DND-41 (cell line): ENCODE data around the gene HMBS.

Source experiments
- ATAC-seq: fragments of 200-7000 bp; cut with Tn5 transposase; 3 replicates; pipeline ENCODE4 v1.9.1; 2021; ENCODE audit warnings: low read depth; ENCODE audit not compliant: insufficient read depth
- DNase-seq: peaks from one replicate; pipeline ENCODE4 v3.0.0-alpha.2; 2020
- H2AFZ ChIP-seq: 2 replicates; pipeline ENCODE4 v1.6.0; 2012; ENCODE audit warnings: low read depth, low read length
- H3K27ac ChIP-seq: 2 replicates; pipeline ENCODE4 v1.5.1; 2012; ENCODE audit warnings: low read length, inconsistent platforms
- H3K27me3 ChIP-seq: fragments of 200-600 bp; sonication (generic); 2 replicates; pipeline ENCODE4 v1.6.0; 2012; ENCODE audit warnings: low read length, mild to moderate bottlenecking, inconsistent platforms; ENCODE audit not compliant: insufficient read depth, poor library complexity
- H3K36me3 ChIP-seq: 2 replicates; pipeline ENCODE4 v1.5.1; 2012; ENCODE audit warnings: low read length, inconsistent platforms; ENCODE audit not compliant: insufficient read depth
- H3K4me1 ChIP-seq: 2 replicates; pipeline ENCODE4 v1.5.1; 2012; ENCODE audit warnings: mild to moderate bottlenecking, low read length; ENCODE audit not compliant: insufficient read depth
- H3K4me2 ChIP-seq: 2 replicates; pipeline ENCODE4 v1.6.0; 2012; ENCODE audit warnings: mild to moderate bottlenecking, moderate library complexity, low read length, inconsistent platforms; ENCODE audit not compliant: insufficient read depth
- H3K4me3 ChIP-seq, 2 experiments: fragments of 200-600 bp in 1 of 2; shearing (Covaris generic) in 1 of 2; 2 replicates each; pipeline ENCODE4 v1.5.1; 2012 to 2016; ENCODE audit warnings: inconsistent platforms in 2 of 2, low read length in 2 of 2, mild to moderate bottlenecking in 2 of 2, low read depth in 1 of 2, moderate library complexity in 1 of 2
- H3K79me2 ChIP-seq: 2 replicates; pipeline ENCODE4 v1.6.0; 2012; ENCODE audit warnings: low read length, inconsistent platforms; ENCODE audit not compliant: insufficient read depth
- H3K9ac ChIP-seq: 2 replicates; pipeline ENCODE4 v1.6.0; 2012; ENCODE audit warnings: low read depth, mild to moderate bottlenecking, inconsistent platforms, low read length, moderate library complexity
- H3K9me3 ChIP-seq: 2 replicates; pipeline ENCODE4 v1.5.1; 2012; ENCODE audit warnings: low read length, moderate library complexity, mild to moderate bottlenecking, inconsistent platforms; ENCODE audit not compliant: insufficient read depth, severe bottlenecking
- H4K20me1 ChIP-seq: 2 replicates; pipeline ENCODE4 v1.6.0; 2012; ENCODE audit warnings: low read length; ENCODE audit not compliant: insufficient read depth
- EZH2 ChIP-seq: IDR thresholded peaks from 3 replicates; pipeline ENCODE4 v1.6.1; 2012; ENCODE audit warnings: borderline replicate concordance, low read depth, mild to moderate bottlenecking, moderate library complexity, low read length, inconsistent platforms; ENCODE audit not compliant: severe bottlenecking
- TF ChIP-seq, protein P1 (sequence below): IDR thresholded peaks from 2 replicates; pipeline ENCODE4 v1.5.1; 2012; ENCODE audit warnings: borderline replicate concordance, low read length, moderate library complexity, mild to moderate bottlenecking; ENCODE audit not compliant: poor library complexity, severe bottlenecking; ENCODE audit errors: extremely low read depth

HMBS gene

DNA sequence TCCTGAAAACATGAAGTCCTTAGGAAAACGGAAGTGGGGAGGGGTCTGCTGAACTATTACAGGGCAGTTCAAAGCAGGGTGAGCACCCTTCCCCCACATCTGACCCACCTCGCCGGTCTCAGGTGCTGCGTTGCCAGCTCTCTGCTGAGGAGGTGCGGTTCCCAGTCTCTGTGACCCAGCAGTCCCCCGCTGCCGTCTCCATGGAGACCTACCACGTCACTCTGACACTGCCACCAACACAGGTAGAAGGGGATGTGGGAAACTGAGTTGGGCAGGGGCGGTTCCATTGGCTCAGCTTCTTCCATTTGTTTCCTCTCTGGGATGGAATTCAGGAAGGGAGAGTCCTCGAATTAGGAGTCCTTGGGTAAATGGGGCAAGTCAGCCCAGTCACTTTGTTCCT, 25.8 kb downstream of the HMBS start:
- no peak for DNase-seq
- Histone ChIP-seq H3K9ac (no peak overlapping the region), H3K9me3 (no peaks in the 10 kb centered on the region), H3K79me2 (peaks cover 44% of the 10 kb centered on the region), H3K27ac (no peak overlapping the region), H3K4me1 (peaks cover 37% of the 10 kb centered on the region), H3K27me3 (no peaks in the 10 kb centered on the region), H3K4me2 (peak overlapping the region; percentile 3; the same call in 1 of the 2 replicates), H4K20me1 (peaks cover 11% of the 10 kb centered on the region; the same call in 1 of the 2 replicates), H3K36me3 (peaks cover 55% of the 10 kb centered on the region), H2AFZ (no peak overlapping the region), H3K4me3 (no peak overlapping the region)
- TF ChIP-seq EZH2 = no peak
- TF ChIP-seq, protein P1, sequence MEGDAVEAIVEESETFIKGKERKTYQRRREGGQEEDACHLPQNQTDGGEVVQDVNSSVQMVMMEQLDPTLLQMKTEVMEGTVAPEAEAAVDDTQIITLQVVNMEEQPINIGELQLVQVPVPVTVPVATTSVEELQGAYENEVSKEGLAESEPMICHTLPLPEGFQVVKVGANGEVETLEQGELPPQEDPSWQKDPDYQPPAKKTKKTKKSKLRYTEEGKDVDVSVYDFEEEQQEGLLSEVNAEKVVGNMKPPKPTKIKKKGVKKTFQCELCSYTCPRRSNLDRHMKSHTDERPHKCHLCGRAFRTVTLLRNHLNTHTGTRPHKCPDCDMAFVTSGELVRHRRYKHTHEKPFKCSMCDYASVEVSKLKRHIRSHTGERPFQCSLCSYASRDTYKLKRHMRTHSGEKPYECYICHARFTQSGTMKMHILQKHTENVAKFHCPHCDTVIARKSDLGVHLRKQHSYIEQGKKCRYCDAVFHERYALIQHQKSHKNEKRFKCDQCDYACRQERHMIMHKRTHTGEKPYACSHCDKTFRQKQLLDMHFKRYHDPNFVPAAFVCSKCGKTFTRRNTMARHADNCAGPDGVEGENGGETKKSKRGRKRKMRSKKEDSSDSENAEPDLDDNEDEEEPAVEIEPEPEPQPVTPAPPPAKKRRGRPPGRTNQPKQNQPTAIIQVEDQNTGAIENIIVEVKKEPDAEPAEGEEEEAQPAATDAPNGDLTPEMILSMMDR = no peak
- ATAC-seq = no peak

DNA sequence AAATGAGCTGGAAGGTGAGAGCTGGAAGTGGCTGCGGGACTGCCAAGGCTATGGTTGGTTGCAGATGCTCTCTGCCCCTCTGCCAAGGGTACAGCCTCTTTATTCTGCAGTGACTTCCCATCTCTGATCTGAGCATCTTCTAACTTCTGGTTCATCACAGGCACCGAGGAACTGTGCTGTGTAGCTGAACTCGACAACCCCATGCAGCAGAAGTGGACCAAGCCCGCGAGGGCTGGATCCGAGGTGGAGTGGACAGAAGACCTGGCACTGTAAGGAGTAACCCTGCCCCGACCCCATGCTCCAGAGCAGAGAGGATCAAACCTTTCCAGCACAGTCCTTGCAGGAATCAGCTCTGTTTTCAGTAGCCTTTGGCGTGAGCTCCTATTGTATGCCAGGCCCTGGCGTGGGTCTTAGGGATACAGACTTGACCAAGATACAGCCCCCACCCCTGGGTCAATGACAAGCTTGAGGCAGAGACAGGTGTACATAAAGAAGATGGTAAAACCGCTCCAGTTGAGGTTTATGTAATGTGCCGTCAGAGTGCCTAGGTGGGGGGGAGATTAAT, 26.8 kb downstream of the HMBS start:
- Histone ChIP-seq H3K27me3 (no peaks in the 10 kb centered on the region), H4K20me1 (peaks cover 11% of the 10 kb centered on the region; the same call in 1 of the 2 replicates), H3K4me3 (no peak overlapping the region), H3K9ac (no peak overlapping the region), H3K27ac (no peak overlapping the region), H2AFZ (no peak overlapping the region), H3K4me2 (no peak overlapping the region), H3K36me3 (peaks cover 65% of the 10 kb centered on the region), H3K9me3 (no peaks in the 10 kb centered on the region), H3K79me2 (peaks cover 42% of the 10 kb centered on the region), H3K4me1 (peaks cover 30% of the 10 kb centered on the region)
- no peak for DNase-seq
- TF ChIP-seq EZH2 = no peak
- TF ChIP-seq, protein P1 = no peak
- no peak for ATAC-seq

GRCh38 chr11:119112314-119113020, 27.8 kb downstream of the HMBS start:
- Histone ChIP-seq H3K9me3 (no peaks in the 10 kb centered on the region), H2AFZ (no peak overlapping the region), H3K36me3 (peaks cover 73% of the 10 kb centered on the region), H4K20me1 (peaks cover 11% of the 10 kb centered on the region; the same call in 1 of the 2 replicates), H3K27ac (no peak overlapping the region), H3K27me3 (no peaks in the 10 kb centered on the region), H3K4me3 (no peak overlapping the region), H3K9ac (no peak overlapping the region), H3K4me2 (no peak overlapping the region), H3K4me1 (peaks cover 25% of the 10 kb centered on the region), H3K79me2 (peaks cover 35% of the 10 kb centered on the region)
- DNase-seq (no peak), ATAC-seq (no peak)
- TF ChIP-seq, protein P1 = no peak
- no peak for TF ChIP-seq EZH2
